ENCODE results near the gene UBE2L5.

GRCh38 chr13:30394751-30395191 is 27.5 kb upstream of the UBE2L5 start:
- no peak for TF ChIP-seq CTCF (conservative IDR thresholded peaks at IDR 0.05 in 1 of 2, IDR thresholded peaks at IDR 0.05 in 1 of 2; ENCODE audit: low read depth in 1 of 2, low read length in 2 of 2)
- no peak for TF ChIP-seq EZH2 (IDR thresholded peaks at IDR 0.05; ENCODE audit: low read length, missing control alignments)
